ENCODE data around the gene MRPL34.

MRPL34 gene

DNA sequence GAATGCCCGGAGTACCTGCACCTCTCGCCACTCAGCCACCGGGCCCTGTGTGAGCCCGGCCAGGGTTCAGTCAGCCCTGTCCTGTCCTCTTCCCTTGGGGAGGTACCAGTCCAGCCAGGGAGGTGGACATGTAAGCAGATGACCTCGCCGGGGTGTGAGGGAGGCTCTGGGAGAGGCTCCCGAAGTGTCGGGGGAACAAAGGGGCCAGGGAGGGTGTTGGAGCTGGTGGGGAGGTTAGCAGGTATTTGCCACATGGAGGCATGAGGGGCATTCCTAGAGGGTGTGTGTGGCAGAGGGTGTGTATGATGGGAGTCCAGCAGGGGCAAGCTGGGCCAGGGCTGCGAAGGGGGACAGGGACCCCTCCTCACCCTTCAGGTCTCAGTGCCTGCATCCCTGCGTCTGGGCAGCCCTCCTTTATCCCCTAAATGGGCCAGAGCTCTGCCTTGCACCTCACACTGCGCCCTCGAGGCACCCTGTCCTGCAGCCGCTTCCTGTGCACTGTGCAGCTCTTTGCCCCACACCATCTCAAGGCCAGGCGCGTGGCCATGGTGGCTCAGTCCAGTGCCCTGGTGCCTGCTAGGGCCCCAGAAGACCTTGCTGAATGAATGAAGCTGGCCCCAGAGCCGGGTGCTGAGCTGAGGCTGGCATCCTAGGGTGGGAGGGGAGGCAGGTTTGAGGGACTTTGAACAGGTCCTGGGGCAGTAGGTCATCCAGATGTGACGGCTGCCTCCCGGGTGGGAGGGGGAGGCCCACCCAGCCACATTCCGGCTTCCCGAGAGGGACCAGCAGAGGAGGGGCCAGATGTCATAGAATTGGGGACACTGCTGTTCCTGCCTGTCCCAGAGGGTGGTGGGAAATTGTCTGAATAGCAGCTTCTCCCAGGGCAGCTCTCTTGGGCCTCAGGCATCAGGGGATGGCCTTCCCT is 6.8 kb downstream of the MRPL34 start:
- Mint-ChIP-seq H3K27ac (no peak overlapping the region), H3K36me3 (no peaks in the 10 kb centered on the region), H3K9me3 (ENCODE audit: low read depth) (no peaks in the 10 kb centered on the region), H3K27me3 (no peaks in the 10 kb centered on the region), H3K4me1 (ENCODE audit: low read depth) (peaks cover 26% of the 10 kb centered on the region), H3K4me3 (no peak overlapping the region)

DNA sequence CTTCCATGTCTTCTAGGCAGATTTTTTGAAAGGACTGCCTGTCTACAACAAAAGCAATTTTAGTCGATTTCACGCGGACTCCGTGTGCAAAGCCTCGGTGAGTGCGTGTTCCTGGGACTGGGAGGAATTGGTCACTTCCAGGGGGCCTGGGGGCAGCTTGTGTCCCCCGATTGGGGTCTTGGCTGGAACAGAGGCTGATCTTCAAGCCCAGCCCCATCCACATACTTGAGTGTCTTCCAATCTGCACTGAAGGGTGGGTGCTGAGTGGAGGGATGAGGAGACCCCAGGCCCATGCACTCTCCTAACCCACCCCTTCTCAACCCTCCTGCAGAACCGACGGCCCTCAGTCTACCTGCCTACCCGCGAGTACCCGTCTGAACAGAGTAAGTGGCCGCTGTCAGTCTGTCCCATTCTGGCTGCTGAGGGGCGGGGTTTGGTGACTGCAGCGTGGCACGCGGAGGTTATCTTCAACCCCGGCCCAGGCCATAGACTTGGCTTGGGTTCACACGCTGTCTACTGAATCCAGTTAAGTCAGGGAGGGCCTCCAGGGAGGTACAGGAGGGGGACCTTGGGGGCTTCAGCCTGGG is 8.4 kb downstream of the MRPL34 start:
- no peaks in the 10 kb centered on the region for H3K36me3 Mint-ChIP-seq
- peaks cover 17% of the 10 kb centered on the region for H3K4me1 Mint-ChIP-seq (ENCODE audit: low read depth)
- H3K4me3 Mint-ChIP-seq: no peak overlapping the region
- H3K27me3 Mint-ChIP-seq: no peaks in the 10 kb centered on the region
- H3K27ac Mint-ChIP-seq: no peak overlapping the region
- no peaks in the 10 kb centered on the region for H3K9me3 Mint-ChIP-seq (ENCODE audit: low read depth)

- Mint-ChIP-seq H3K27ac (no peak overlapping the region), H3K4me1 (ENCODE audit: low read depth) (peaks cover 1% of the 10 kb centered on the region), H3K4me3 (no peak overlapping the region), H3K9me3 (ENCODE audit: low read depth) (no peaks in the 10 kb centered on the region), H3K27me3 (no peaks in the 10 kb centered on the region), H3K36me3 (no peaks in the 10 kb centered on the region)
These were observed 13.3 kb downstream of the MRPL34 start for GRCh38 chr19:17318966-17319365.

DNA sequence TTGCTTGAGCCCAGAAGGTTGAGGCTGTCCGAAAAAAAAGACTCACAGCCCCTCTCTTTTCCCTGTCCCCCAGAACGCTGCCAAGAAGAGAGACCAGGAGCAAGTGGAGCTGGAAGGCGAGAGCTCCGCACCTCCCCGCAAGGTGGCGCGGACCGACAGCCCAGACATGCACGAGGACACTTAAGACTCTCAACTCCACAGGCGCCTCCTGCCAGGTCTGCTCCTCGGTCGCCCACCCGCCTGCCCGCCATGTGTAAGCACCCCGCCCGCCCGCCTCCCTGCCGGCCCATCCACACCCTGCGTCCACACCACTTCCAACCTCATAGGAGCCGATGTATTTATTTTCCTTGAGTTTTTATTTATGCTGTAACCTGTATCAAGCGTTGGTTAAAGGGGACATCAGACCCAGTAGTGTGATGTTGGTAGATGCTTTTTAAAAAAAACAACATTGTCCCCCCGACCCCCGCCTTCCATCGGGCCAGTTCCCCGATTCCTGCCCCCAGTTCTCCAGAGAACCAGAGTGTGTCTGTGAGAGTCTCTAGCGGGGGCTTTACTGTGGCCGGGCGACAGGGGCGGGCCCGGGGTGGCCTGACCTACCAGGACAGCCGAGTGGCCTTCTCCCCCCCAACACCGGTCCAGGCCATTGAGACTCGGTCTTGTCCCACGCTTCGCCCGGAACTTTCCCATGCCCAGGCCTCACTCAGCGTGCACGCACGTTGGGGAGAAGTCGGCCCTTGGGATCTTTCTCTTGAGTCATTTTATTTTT is 14.0 kb downstream of the MRPL34 start:
- no peak overlapping the region for H3K27ac Mint-ChIP-seq
- H3K36me3 Mint-ChIP-seq: no peaks in the 10 kb centered on the region
- H3K27me3 Mint-ChIP-seq: no peaks in the 10 kb centered on the region
- H3K9me3 Mint-ChIP-seq (ENCODE audit: low read depth): no peaks in the 10 kb centered on the region
- peaks cover 1% of the 10 kb centered on the region for H3K4me1 Mint-ChIP-seq (ENCODE audit: low read depth)
- no peak overlapping the region for H3K4me3 Mint-ChIP-seq

GRCh38 chr19:17320435-17320834 is 14.8 kb downstream of the MRPL34 start:
- Mint-ChIP-seq H3K4me1 (ENCODE audit: low read depth) (peaks cover 1% of the 10 kb centered on the region), H3K27ac (no peak overlapping the region), H3K27me3 (no peaks in the 10 kb centered on the region), H3K9me3 (ENCODE audit: low read depth) (no peaks in the 10 kb centered on the region), H3K36me3 (no peaks in the 10 kb centered on the region), H3K4me3 (no peak overlapping the region)

GRCh38 chr19:17321655-17322489 is 16.2 kb downstream of the MRPL34 start:
- no peak overlapping the region for H3K4me3 Mint-ChIP-seq
- no peaks in the 10 kb centered on the region for H3K9me3 Mint-ChIP-seq (ENCODE audit: low read depth)
- H3K36me3 Mint-ChIP-seq: no peaks in the 10 kb centered on the region
- H3K27me3 Mint-ChIP-seq: no peaks in the 10 kb centered on the region
- H3K27ac Mint-ChIP-seq: no peak overlapping the region
- peaks cover 1% of the 10 kb centered on the region for H3K4me1 Mint-ChIP-seq (ENCODE audit: low read depth)

- Mint-ChIP-seq H3K36me3 (no peaks in the 10 kb centered on the region), H3K27me3 (no peaks in the 10 kb centered on the region), H3K4me1 (ENCODE audit: low read depth) (peaks cover 3% of the 10 kb centered on the region), H3K4me3 (no peak overlapping the region), H3K27ac (no peak overlapping the region), H3K9me3 (ENCODE audit: low read depth) (no peaks in the 10 kb centered on the region)
These were observed 17.2 kb downstream of the MRPL34 start for GRCh38 chr19:17322854-17323253.

- H3K27me3 Mint-ChIP-seq: no peaks in the 10 kb centered on the region
- no peaks in the 10 kb centered on the region for H3K36me3 Mint-ChIP-seq
- peaks cover 3% of the 10 kb centered on the region for H3K4me1 Mint-ChIP-seq (ENCODE audit: low read depth)
- H3K27ac Mint-ChIP-seq: no peak overlapping the region
- no peaks in the 10 kb centered on the region for H3K9me3 Mint-ChIP-seq (ENCODE audit: low read depth)
- H3K4me3 Mint-ChIP-seq: no peak overlapping the region
These were observed 17.8 kb downstream of the MRPL34 start for GRCh38 chr19:17323300-17323963.

DNA sequence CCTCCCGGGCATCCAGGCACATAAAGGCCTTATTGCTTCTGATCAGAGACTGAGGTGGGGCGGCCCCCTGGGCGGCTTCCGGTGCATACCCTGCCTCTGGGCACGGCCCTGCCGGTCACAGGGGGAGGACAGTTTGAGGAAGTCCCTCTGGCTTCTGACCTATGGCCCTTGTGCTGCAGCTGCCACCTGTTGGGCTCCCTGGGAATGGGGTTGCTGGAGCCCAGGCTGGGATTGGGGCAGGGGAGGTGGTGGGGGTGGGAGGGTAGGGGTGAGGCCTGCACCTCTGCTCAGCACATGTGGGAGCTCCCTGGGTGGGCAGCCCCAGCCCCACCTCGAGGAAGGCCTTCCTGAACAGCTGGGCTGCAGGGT is 18.3 kb downstream of the MRPL34 start:
- Mint-ChIP-seq H3K36me3 (no peaks in the 10 kb centered on the region), H3K27me3 (no peaks in the 10 kb centered on the region), H3K4me3 (no peak overlapping the region), H3K4me1 (ENCODE audit: low read depth) (peaks cover 3% of the 10 kb centered on the region), H3K9me3 (ENCODE audit: low read depth) (no peaks in the 10 kb centered on the region), H3K27ac (no peak overlapping the region)

DNA sequence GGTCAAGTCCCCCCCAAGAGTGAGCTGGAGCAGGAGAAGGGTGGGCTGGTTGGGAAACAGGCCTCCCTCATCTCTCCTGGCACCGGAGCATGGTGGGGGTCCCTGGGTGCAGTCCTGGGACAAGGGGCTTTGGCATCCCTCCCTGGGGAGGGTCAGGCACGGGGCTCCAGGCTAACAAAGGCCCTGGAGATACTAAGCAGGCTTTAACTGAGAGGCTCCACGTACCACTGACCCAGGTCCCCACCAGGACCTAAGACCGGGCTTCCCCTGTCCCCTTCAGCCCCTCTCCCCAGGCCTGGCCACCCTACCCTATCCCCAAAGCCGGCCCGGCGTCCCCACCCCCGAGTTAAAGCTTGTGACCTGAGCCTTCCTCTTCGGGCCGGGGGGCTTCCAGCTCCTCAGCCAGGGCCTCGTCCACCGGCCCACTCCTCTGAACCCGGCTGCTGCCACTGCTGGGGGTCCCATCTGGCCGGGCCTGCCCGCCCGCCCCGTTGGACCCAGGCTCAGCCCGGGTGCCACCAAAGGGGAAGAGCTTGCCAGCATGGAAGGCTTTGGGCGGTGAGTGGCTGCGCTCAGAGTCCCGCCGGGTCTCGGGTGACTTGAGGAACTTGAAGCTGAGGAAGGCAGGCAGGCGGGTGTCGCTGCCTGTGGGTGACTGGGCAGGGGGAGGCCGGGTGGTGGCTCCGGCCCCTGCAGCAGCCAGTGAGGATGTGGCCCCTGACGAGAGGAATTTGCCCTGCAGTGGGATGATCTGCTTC is 18.9 kb downstream of the MRPL34 start:
- Mint-ChIP-seq H3K9me3 (ENCODE audit: low read depth) (no peaks in the 10 kb centered on the region), H3K36me3 (no peaks in the 10 kb centered on the region), H3K27me3 (no peaks in the 10 kb centered on the region), H3K4me3 (no peak overlapping the region), H3K27ac (no peak overlapping the region), H3K4me1 (ENCODE audit: low read depth) (peaks cover 3% of the 10 kb centered on the region)

GRCh38 chr19:17325133-17325532 is 19.5 kb downstream of the MRPL34 start:
- Mint-ChIP-seq H3K27ac (no peak overlapping the region), H3K4me1 (ENCODE audit: low read depth) (peaks cover 6% of the 10 kb centered on the region), H3K4me3 (no peak overlapping the region), H3K36me3 (no peaks in the 10 kb centered on the region), H3K9me3 (ENCODE audit: low read depth) (no peaks in the 10 kb centered on the region), H3K27me3 (no peaks in the 10 kb centered on the region)

- Mint-ChIP-seq H3K27ac (no peak overlapping the region), H3K4me1 (ENCODE audit: low read depth) (peaks cover 11% of the 10 kb centered on the region), H3K4me3 (no peak overlapping the region), H3K9me3 (ENCODE audit: low read depth) (no peaks in the 10 kb centered on the region), H3K36me3 (no peaks in the 10 kb centered on the region), H3K27me3 (no peaks in the 10 kb centered on the region)
These were observed 20.4 kb downstream of the MRPL34 start for GRCh38 chr19:17325881-17326594.

DNA sequence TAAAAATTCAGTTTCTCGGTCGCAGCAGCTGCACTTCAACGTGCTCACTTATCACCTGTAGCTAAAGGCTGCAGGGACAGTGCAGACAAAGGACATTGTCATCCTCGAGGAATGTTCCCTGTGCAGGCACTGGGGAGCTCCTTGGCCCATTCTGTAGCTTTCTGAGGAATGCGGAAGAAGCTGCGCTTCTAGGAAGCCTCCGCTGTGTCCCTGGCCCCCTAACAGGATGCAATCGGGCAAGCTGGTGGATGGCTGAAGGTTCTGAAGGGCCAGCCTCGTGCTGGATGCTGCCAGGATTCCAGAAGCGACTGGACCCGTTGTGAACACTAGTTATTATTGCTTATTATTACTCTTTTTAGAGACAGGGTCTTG is 20.9 kb downstream of the MRPL34 start:
- no peaks in the 10 kb centered on the region for H3K36me3 Mint-ChIP-seq
- H3K4me1 Mint-ChIP-seq (ENCODE audit: low read depth): peaks cover 11% of the 10 kb centered on the region
- no peaks in the 10 kb centered on the region for H3K9me3 Mint-ChIP-seq (ENCODE audit: low read depth)
- H3K27ac Mint-ChIP-seq: no peak overlapping the region
- no peaks in the 10 kb centered on the region for H3K27me3 Mint-ChIP-seq
- H3K4me3 Mint-ChIP-seq: peak overlapping the region; percentile 42
